ENCODE data around the gene LIME1.

LIME1 gene

DNA sequence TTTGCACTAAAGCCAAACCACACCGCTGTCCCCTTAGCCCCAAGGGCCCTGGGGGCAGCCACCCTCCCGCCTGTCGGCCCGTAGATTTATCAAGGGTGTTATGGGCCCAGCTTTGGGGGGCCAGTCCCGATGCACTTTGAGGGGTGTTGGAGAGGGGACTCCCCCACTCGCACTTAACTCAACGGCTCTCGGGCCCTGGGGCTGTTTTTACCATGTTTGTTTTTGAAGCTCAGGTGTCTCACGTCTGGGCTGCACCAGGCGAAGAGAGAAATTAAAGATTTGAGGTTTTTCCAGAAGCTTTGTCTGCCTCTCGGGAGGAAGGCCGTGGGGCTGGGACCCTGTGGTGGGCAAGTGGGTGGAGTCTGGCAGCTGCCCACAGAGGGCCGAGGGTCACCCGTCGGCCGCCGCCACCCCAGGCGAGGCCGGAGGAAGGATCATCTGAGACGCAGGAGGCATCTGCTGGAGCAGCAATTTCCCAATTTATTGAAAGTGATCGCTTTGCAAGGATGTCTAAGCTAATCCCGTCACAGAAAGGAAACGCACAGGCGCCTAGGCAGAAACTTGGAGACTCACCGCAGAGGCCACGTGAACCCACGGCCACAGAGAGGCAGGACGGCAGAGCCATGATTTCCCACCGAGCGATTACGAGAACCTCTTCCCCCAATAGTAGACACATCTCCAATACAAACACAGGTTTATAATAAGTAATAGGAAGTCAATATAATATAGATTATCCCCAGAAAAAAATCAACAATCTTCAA lies 6.9 kb downstream of the LIME1 start:
- Histone ChIP-seq H3K36me3 (ENCODE audit: control insufficient read depth, insufficient read depth, low read length) (no peaks in the 10 kb centered on the region), H3K27me3 (ENCODE audit: control insufficient read depth, insufficient read depth, low read length) (no peaks in the 10 kb centered on the region), H3K79me2 (no peaks in the 10 kb centered on the region), H3K9me3 (ENCODE audit: control insufficient read depth, low read length) (no peaks in the 10 kb centered on the region), H3K27ac (no peak overlapping the region), H3K4me3 (ENCODE audit: low read depth, low read length) (no peak overlapping the region), H2AFZ (no peak overlapping the region), H3K9ac (no peak overlapping the region), H3K4me2 (ENCODE audit: low read length) (no peak overlapping the region), H3K4me1 (peaks cover 10% of the 10 kb centered on the region)
- no peak for TF ChIP-seq CTCF (IDR thresholded peaks at IDR 0.05)

DNA sequence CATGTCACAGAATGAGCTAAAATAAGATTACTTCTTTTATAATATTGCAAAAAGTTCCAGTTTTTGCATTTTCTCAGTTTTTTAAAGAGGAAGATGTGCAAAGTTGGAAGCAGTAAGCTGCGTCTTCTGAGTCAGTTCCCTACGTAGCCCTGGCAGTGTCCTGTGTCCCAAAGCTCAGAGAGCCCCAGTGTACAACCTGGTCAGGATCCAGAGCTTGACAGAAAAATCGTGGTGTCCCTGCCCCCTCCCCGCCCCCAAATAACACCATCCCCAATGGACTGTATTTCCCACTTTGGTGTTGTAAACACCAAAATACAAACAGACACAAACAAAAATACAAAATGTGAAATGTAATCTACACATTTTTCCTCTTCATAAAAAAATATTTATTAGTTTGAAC lies 7.7 kb downstream of the LIME1 start:
- peaks cover 10% of the 10 kb centered on the region for H3K4me1 ChIP-seq
- TF ChIP-seq CTCF (IDR thresholded peaks at IDR 0.05): no peak

DNA sequence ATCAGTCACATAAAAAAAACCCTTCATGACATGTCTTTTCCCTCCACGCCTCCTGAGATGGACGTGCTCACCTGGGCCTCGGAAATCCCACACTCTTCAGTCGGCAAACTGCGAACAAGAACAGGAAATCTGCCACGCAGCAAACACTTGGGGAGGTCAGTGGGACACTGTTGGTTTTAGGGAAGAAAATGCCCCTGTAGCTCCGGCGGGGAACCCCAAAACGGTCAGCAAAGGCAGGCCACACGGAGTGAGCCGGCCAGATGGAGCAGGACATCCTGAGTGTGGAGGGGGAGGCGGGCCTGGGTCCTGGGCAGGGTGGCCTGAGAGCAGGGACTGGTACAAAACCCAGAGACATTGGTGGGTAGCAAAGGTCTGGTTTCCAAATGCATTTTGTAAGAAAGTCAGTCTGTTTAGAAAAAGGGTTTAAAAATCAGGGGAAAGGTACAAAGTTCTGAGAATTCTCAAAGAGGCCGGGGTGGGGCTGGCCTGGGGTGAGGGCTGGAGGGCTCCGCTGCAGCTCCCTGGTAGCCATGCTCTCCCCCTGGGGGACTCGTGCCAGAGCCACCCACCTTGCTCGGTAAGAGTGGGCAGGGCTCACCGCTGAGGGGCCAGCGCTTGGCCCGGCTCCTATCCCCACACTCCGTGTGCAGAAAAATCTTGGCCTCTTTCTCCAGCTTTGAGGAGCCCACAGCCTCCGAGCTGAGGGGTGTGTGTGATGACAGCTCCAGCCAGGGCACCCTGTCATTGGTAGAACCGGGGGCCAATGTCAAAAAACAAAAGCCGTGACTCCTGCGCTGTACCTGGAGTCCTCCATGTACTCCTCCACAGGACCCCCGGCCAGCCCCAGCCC lies 8.3 kb downstream of the LIME1 start:
- Histone ChIP-seq H3K27me3 (ENCODE audit: control insufficient read depth, insufficient read depth, low read length) (no peaks in the 10 kb centered on the region), H3K79me2 (no peaks in the 10 kb centered on the region), H3K27ac (no peak overlapping the region), H3K4me2 (ENCODE audit: low read length) (no peak overlapping the region), H3K9ac (no peak overlapping the region), H2AFZ (no peak overlapping the region), H3K36me3 (ENCODE audit: control insufficient read depth, insufficient read depth, low read length) (no peaks in the 10 kb centered on the region), H3K4me3 (ENCODE audit: low read depth, low read length) (no peak overlapping the region), H3K4me1 (peaks cover 10% of the 10 kb centered on the region), H3K9me3 (ENCODE audit: control insufficient read depth, low read length) (no peaks in the 10 kb centered on the region)
- no peak for TF ChIP-seq CTCF (IDR thresholded peaks at IDR 0.05)

More for the DNA sequence above, 7.7 kb downstream of the LIME1 start:
- H3K79me2 ChIP-seq: no peaks in the 10 kb centered on the region
- no peaks in the 10 kb centered on the region for H3K9me3 ChIP-seq (ENCODE audit: control insufficient read depth, low read length)
- no peak overlapping the region for H3K27ac ChIP-seq
- no peak overlapping the region for H3K9ac ChIP-seq
- no peak overlapping the region for H3K4me3 ChIP-seq (ENCODE audit: low read depth, low read length)
- no peaks in the 10 kb centered on the region for H3K27me3 ChIP-seq (ENCODE audit: control insufficient read depth, insufficient read depth, low read length)
- H3K4me2 ChIP-seq (ENCODE audit: low read length): no peak overlapping the region
- H3K36me3 ChIP-seq (ENCODE audit: control insufficient read depth, insufficient read depth, low read length): no peaks in the 10 kb centered on the region
- H2AFZ ChIP-seq: no peak overlapping the region

DNA sequence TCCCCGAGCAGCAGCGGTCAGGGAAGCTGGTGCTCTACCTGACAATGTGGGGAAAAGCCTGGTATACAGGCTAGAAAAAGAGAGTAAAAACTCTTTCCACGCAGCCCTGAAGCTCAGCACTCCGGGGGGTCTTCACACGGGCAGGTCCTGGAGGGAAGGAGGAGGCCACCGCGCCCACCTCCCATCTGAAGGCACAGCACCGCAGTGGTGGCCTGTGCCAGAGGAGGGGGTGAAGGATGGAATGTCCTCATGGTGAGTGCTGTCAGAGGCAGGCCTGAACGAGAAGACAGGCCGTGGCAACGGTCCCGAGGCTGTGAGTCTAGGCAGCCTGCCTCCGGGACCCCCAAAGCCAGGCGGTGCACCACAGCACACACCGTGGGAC lies 9.0 kb downstream of the LIME1 start:
- Histone ChIP-seq H3K4me3 (ENCODE audit: low read depth, low read length) (no peak overlapping the region), H2AFZ (no peak overlapping the region), H3K4me2 (ENCODE audit: low read length) (no peak overlapping the region), H3K36me3 (ENCODE audit: control insufficient read depth, insufficient read depth, low read length) (no peaks in the 10 kb centered on the region), H3K27ac (no peak overlapping the region), H3K9me3 (ENCODE audit: control insufficient read depth, low read length) (no peaks in the 10 kb centered on the region), H3K27me3 (ENCODE audit: control insufficient read depth, insufficient read depth, low read length) (no peaks in the 10 kb centered on the region), H3K79me2 (no peaks in the 10 kb centered on the region), H3K9ac (no peak overlapping the region), H3K4me1 (peaks cover 10% of the 10 kb centered on the region)
- no peak for TF ChIP-seq CTCF (IDR thresholded peaks at IDR 0.05)

Data from parathyroid adenoma (tissue), 2 donors.